ENCODE data around the gene SLC2A11.
"Not testable (repeated sequence)": the region's sequence is repeated elsewhere in the genome, so short reads cannot be mapped to it uniquely, and the experiment has no call there.

Gene SLC2A11

GRCh38 chr22:23847991-23848864, 9.4 kb upstream of the SLC2A11 start:
- no peak for DNase-seq

- DNase-seq, result peak; percentile 47 to 63
These were observed 8.4 kb upstream of the SLC2A11 start for GRCh38 chr22:23849009-23850006.

GRCh38 chr22:23850136-23850611, 7.5 kb upstream of the SLC2A11 start:
- DNase-seq, result no peak

- no peak for DNase-seq
These were observed 712 bp upstream of the SLC2A11 start for GRCh38 chr22:23856721-23857605.

- no peak for DNase-seq
These were observed 775 bp downstream of the SLC2A11 start for GRCh38 chr22:23858484-23858815.

- no peak for DNase-seq
These were observed 1.5 kb downstream of the SLC2A11 start for GRCh38 chr22:23859201-23859600.

- DNase-seq, result not testable (repeated sequence)
These were observed 2.5 kb downstream of the SLC2A11 start for GRCh38 chr22:23860187-23860586.

GRCh38 chr22:23862103-23862502, 4.4 kb downstream of the SLC2A11 start:
- DNase-seq, result peak; percentile 34 to 36

- DNase-seq, result not testable (repeated sequence)
These were observed 7.0 kb downstream of the SLC2A11 start for GRCh38 chr22:23864499-23865154.

GRCh38 chr22:23868580-23868979, 10.9 kb downstream of the SLC2A11 start:
- no peak for DNase-seq

- DNase-seq, result no peak
These were observed 17.2 kb downstream of the SLC2A11 start for GRCh38 chr22:23874871-23875270.

- no peak for DNase-seq
These were observed 18.1 kb downstream of the SLC2A11 start for GRCh38 chr22:23875801-23876200.

- no peak for DNase-seq
These were observed 19.9 kb downstream of the SLC2A11 start for GRCh38 chr22:23877566-23877965.

- DNase-seq, result no peak
These were observed 20.5 kb downstream of the SLC2A11 start for GRCh38 chr22:23878219-23878618.

GRCh38 chr22:23882370-23882769, 24.7 kb downstream of the SLC2A11 start:
- DNase-seq, result no peak

- DNase-seq, result no peak
These were observed 26.0 kb downstream of the SLC2A11 start for GRCh38 chr22:23883658-23884057.

- no peak for DNase-seq
These were observed 26.5 kb downstream of the SLC2A11 start for GRCh38 chr22:23884140-23884539.

- no peak for DNase-seq
These were observed 31.1 kb downstream of the SLC2A11 start for GRCh38 chr22:23888615-23889401.

- no peak for DNase-seq
These were observed 31.9 kb downstream of the SLC2A11 start for GRCh38 chr22:23889620-23890019.

- DNase-seq, result no peak
These were observed 34.1 kb downstream of the SLC2A11 start for GRCh38 chr22:23891726-23892125.

- no peak for DNase-seq
These were observed 34.5 kb downstream of the SLC2A11 start for GRCh38 chr22:23892130-23892529.
